PC-9 (cell line): ENCODE data around the gene SKI.

Source experiments
- CTCF ChIP-seq: fragments of 200-600 bp; sonication (generic); conservative IDR thresholded peaks from 2 replicates; pipeline ENCODE4 v1.6.1; 2017; ENCODE audit warnings: mixed run types, antibody characterized with exemption, mild to moderate bottlenecking, moderate library complexity
- EZH2 ChIP-seq: fragments of 200-600 bp; sonication (generic); IDR thresholded peaks from 2 replicates; pipeline ENCODE4 v1.8.0; 2017; ENCODE audit warnings: antibody characterized with exemption, low read depth

DNA sequence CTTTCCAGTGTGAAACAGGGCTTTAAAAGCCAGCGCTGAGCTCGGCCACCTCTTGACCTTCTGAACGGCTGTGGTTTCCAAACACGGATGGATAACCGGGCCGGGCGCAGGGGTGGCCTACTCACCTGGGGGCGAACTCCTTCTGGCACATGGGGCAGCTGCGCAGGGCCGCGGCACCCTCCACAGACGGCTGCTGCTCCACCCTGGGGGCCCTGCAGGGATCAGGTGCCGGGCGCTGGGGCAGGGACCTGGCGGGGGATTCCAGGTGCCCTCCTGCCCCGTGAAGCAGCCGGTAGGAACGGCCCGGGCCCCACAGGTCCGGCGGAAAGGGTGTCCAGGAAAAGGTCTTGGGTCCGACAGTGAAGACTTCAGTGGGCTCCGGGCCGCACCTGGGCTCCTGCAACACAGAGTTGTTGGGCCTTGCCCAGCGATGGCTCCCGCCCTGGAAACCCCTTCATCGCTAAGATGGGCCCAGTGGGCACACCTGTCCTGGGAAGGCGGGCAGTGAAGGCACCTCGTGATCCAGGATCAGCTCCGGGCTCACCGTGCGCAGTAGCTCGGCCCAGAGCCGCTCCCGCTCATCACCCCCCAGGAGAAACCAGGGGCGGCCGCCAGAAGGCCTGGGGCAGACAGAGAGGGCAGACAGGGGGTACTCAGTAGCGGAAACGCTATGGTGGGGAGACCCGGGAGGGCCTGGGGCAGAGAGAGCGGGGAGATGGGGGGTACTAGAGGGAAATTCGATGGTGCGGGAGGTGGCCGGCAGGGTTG is 34.4 kb upstream of the SKI start:
- TF ChIP-seq EZH2 (no peak), CTCF (no peak)
